GM18909 (cell line): ENCODE measurements around the gene GNAZ.

Experiments
- ATAC-seq: cut with Tn5 transposase; IDR thresholded peaks from one replicate; pipeline ENCODE4 v1.9.1; 2021; ENCODE audit warnings: mild to moderate bottlenecking; ENCODE audit not compliant: unreplicated experiment, poor library complexity

Gene GNAZ

GRCh38 chr22:23090457-23090835 is 20.1 kb downstream of the GNAZ start:
- ATAC-seq: no peak

- no peak for ATAC-seq
These were observed 21.4 kb downstream of the GNAZ start for GRCh38 chr22:23091760-23092159.

- ATAC-seq: no peak
These were observed 22.1 kb downstream of the GNAZ start for GRCh38 chr22:23092217-23092955.

GRCh38 chr22:23093051-23093788 is 22.9 kb downstream of the GNAZ start:
- no peak for ATAC-seq

GRCh38 chr22:23094260-23094659 is 23.9 kb downstream of the GNAZ start:
- ATAC-seq: no peak

GRCh38 chr22:23094695-23095681 is 24.7 kb downstream of the GNAZ start:
- no peak for ATAC-seq

GRCh38 chr22:23095733-23096342 is 25.5 kb downstream of the GNAZ start:
- no peak for ATAC-seq

- no peak for ATAC-seq
These were observed 27.3 kb downstream of the GNAZ start for GRCh38 chr22:23097412-23098229.

GRCh38 chr22:23098230-23098705 is 27.9 kb downstream of the GNAZ start:
- no peak for ATAC-seq

GRCh38 chr22:23098718-23099530 is 28.6 kb downstream of the GNAZ start:
- ATAC-seq: no peak

GRCh38 chr22:23099531-23099804 is 29.1 kb downstream of the GNAZ start:
- ATAC-seq: no peak

- no peak for ATAC-seq
These were observed 29.9 kb downstream of the GNAZ start for GRCh38 chr22:23100124-23100801.

- ATAC-seq: no peak
These were observed 31.2 kb downstream of the GNAZ start for GRCh38 chr22:23101524-23101923.

- ATAC-seq: no peak
These were observed 31.8 kb downstream of the GNAZ start for GRCh38 chr22:23102002-23102655.

- no peak for ATAC-seq
These were observed 32.5 kb downstream of the GNAZ start for GRCh38 chr22:23102776-23103175.

- no peak for ATAC-seq
These were observed 33.1 kb downstream of the GNAZ start for GRCh38 chr22:23103199-23103954.
